Skeletal muscle tissue (tissue), 4 donors: ENCODE data around the gene NR6A1. TPM values are rescaled to one million over a fixed set of nuclear protein-coding genes. Genes with fewer than 3 reads are reported as not detected.

ENCODE experiments used
- H3K27ac ChIP-seq: one replicate; pipeline ENCODE4 v1.7.0; 2013; ENCODE audit warnings: mild to moderate bottlenecking, low read depth, low read length, inconsistent platforms
- H3K27me3 ChIP-seq, 3 donors: one replicate each; pipeline ENCODE4 v1.7.0; 2013; ENCODE audit warnings: low read length in 3 of 3; ENCODE audit not compliant: control insufficient read depth in 3 of 3, insufficient read depth in 3 of 3
- H3K36me3 ChIP-seq, 3 donors: one replicate each; pipeline ENCODE4 v1.7.0; 2013; ENCODE audit warnings: low read length in 3 of 3; ENCODE audit not compliant: control insufficient read depth in 3 of 3, insufficient read depth in 3 of 3
- H3K4me1 ChIP-seq, 3 donors: one replicate each; pipeline ENCODE4 v1.7.0; 2013; ENCODE audit warnings: low read length in 3 of 3, mild to moderate bottlenecking in 3 of 3; ENCODE audit not compliant: control insufficient read depth in 3 of 3, insufficient read depth in 3 of 3
- H3K4me3 ChIP-seq, 3 donors: one replicate each; pipeline ENCODE4 v1.7.0; 2013; ENCODE audit warnings: low read length in 3 of 3
- H3K9ac ChIP-seq, 3 donors: one replicate each; pipeline ENCODE4 v1.7.0; 2013; ENCODE audit warnings: low read length in 3 of 3, mild to moderate bottlenecking in 3 of 3, moderate library complexity in 2 of 3, low read depth in 1 of 3
- H3K9me3 ChIP-seq, 3 donors: one replicate each; pipeline ENCODE4 v1.7.0; 2013; ENCODE audit warnings: low read length in 3 of 3; ENCODE audit not compliant: control insufficient read depth in 3 of 3
- total RNA-seq: library from RNA; depleted of rRNA; stranded (reverse); fragments of >200 nt; gene quantifications from one replicate; pipeline ENCODE4 v1.2.3, GENCODE V29; 2014
- donor health status: Osteomylitis.

Gene NR6A1
- total RNA-seq, 1 donor from 2014 or later: 0.52 TPM

- Histone ChIP-seq H3K9ac (no peak overlapping the region), H3K27ac (no peak overlapping the region), H3K9me3 (no peaks in the 10 kb centered on the region), H3K4me1 (peaks cover 0 to 3% (median 0%) of the 10 kb centered on the region in 3 donors), H3K27me3 (no peaks in the 10 kb centered on the region), H3K4me3 (no peak overlapping the region), H3K36me3 (no peaks in the 10 kb centered on the region)
Observed at GRCh38 chr9:124626276-124626675, 144.8 kb downstream of the NR6A1 start.

DNA sequence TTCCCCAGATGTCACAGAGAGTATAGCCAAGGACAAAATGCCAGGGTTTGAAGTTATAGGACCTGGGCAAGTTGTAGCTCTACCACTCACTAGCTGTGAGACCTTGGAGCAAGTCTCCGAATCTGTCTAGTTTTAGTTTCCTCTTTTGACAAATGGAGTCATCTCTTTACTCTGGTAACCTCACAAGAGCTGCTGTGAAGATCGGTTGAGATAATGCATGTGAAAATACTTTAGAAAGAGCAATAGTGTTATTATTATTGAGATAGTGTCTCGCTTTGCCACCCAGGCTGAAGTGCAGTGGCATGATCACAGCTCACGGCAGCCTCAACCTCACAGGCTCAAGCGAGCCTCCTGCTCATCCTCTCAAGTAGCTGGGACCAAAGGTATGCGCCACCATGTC lies 146.0 kb downstream of the NR6A1 start:
- no peaks in the 10 kb centered on the region for H3K36me3 ChIP-seq
- H3K9me3 ChIP-seq: no peaks in the 10 kb centered on the region
- no peak overlapping the region for H3K27ac ChIP-seq
- H3K27me3 ChIP-seq: no peaks in the 10 kb centered on the region
- peaks cover 0 to 3% (median 0%) of the 10 kb centered on the region in 3 donors for H3K4me1 ChIP-seq
- no peak overlapping the region for H3K9ac ChIP-seq
- no peak overlapping the region for H3K4me3 ChIP-seq

- peaks cover 0 to 3% (median 0%) of the 10 kb centered on the region in 3 donors for H3K4me1 ChIP-seq
- no peaks in the 10 kb centered on the region for H3K27me3 ChIP-seq
- H3K9ac ChIP-seq: no peak overlapping the region
- H3K9me3 ChIP-seq: no peaks in the 10 kb centered on the region
- no peak overlapping the region for H3K4me3 ChIP-seq
- no peaks in the 10 kb centered on the region for H3K36me3 ChIP-seq
- no peak overlapping the region for H3K27ac ChIP-seq
Observed at GRCh38 chr9:124624735-124624992, 146.4 kb downstream of the NR6A1 start.

GRCh38 chr9:124623966-124624734 lies 147.0 kb downstream of the NR6A1 start:
- H3K4me1 ChIP-seq: peaks cover 0 to 3% (median 0%) of the 10 kb centered on the region in 3 donors
- no peak overlapping the region for H3K27ac ChIP-seq

GRCh38 chr9:124622882-124623281 lies 148.2 kb downstream of the NR6A1 start:
- H3K27ac ChIP-seq: no peak overlapping the region
- peaks cover 0 to 3% (median 0%) of the 10 kb centered on the region in 3 donors for H3K4me1 ChIP-seq
- H3K36me3 ChIP-seq: no peaks in the 10 kb centered on the region
- H3K9me3 ChIP-seq: no peaks in the 10 kb centered on the region
- no peak overlapping the region for H3K4me3 ChIP-seq
- no peak overlapping the region for H3K9ac ChIP-seq
- H3K27me3 ChIP-seq: no peaks in the 10 kb centered on the region

More at GRCh38 chr9:124623966-124624734, 147.0 kb downstream of the NR6A1 start:
- Histone ChIP-seq H3K27me3 (no peaks in the 10 kb centered on the region), H3K36me3 (no peaks in the 10 kb centered on the region), H3K9ac (no peak overlapping the region), H3K4me3 (no peak overlapping the region), H3K9me3 (no peaks in the 10 kb centered on the region)

- Histone ChIP-seq H3K27ac (no peak overlapping the region), H3K9ac (no peak overlapping the region), H3K27me3 (no peaks in the 10 kb centered on the region), H3K4me1 (peaks cover 0 to 3% (median 0%) of the 10 kb centered on the region in 3 donors), H3K4me3 (no peak overlapping the region), H3K36me3 (no peaks in the 10 kb centered on the region), H3K9me3 (no peaks in the 10 kb centered on the region)
Observed at GRCh38 chr9:124621371-124622328, 149.5 kb downstream of the NR6A1 start.

- Histone ChIP-seq H3K27me3 (no peaks in the 10 kb centered on the region), H3K27ac (no peak overlapping the region), H3K9me3 (no peaks in the 10 kb centered on the region), H3K36me3 (no peaks in the 10 kb centered on the region), H3K4me3 (no peak overlapping the region), H3K9ac (no peak overlapping the region), H3K4me1 (peaks cover 0 to 3% (median 0%) of the 10 kb centered on the region in 3 donors)
Observed at GRCh38 chr9:124618476-124618875, 152.6 kb downstream of the NR6A1 start.

DNA sequence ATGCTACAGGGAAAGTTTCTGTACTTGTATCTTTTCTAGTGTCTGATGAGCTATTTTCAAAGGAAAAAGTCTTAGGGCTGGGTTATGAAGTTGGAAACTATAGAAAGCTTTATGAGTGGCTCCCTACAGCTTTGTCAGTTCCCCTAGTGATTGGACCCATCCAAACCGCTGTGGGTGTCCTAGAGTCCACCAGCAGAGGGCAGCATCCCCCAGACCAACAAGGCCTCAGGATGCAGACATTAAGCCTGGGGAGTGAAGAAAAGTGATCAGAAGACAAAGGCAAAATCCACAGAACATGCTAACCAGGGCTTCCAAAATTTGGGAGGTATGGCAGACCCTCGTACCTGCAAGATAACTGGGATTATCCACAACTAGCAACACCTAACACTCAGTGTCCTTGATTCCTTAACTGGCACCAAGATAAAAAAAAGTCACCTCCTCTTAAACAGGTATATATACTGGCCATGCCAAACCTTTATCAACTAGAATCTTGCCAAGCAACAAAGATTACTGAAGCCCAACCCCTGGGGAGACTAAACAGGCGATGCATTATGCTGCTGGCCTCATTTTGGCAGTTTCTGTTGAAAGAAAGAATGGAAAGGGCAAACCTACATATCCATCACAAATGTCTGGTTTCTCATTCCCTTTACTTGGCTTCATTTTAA lies 153.5 kb downstream of the NR6A1 start:
- Histone ChIP-seq H3K36me3 (no peaks in the 10 kb centered on the region), H3K27ac (no peak overlapping the region), H3K27me3 (no peaks in the 10 kb centered on the region), H3K9me3 (no peaks in the 10 kb centered on the region), H3K4me3 (no peak overlapping the region), H3K9ac (no peak overlapping the region), H3K4me1 (peaks cover 0 to 3% (median 0%) of the 10 kb centered on the region in 3 donors)

- no peak overlapping the region for H3K9ac ChIP-seq
- H3K4me1 ChIP-seq: peaks cover 0 to under 1% (median 0%) of the 10 kb centered on the region in 3 donors
- no peak overlapping the region for H3K4me3 ChIP-seq
- no peak overlapping the region for H3K27ac ChIP-seq
- H3K9me3 ChIP-seq: no peaks in the 10 kb centered on the region
- no peaks in the 10 kb centered on the region for H3K36me3 ChIP-seq
- no peaks in the 10 kb centered on the region for H3K27me3 ChIP-seq
Observed at GRCh38 chr9:124616961-124617360, 154.2 kb downstream of the NR6A1 start.
